ENCODE measurements around the gene REL. TPM values are rescaled to one million over a fixed set of nuclear protein-coding genes. Genes with fewer than 3 reads are reported as not detected.

Gene REL
- total RNA-seq, 1 experiment from 2014 or later: 10.0 TPM

- H3K36me3 ChIP-seq (ENCODE audit: control insufficient read depth, insufficient read depth, low read length): no peaks in the 10 kb centered on the region
- no peaks in the 10 kb centered on the region for H3K9me3 ChIP-seq (ENCODE audit: control insufficient read depth, insufficient read depth, low read depth, low read length)
- ChIA-PET CTCF (no interaction called here), POLR2A (no interaction called here)
- no peak for DNase-seq (ENCODE audit: low read depth, low spot score)
- no peak overlapping the region for H3K27ac ChIP-seq (ENCODE audit: low read length)
- peaks cover 24% of the 10 kb centered on the region for H3K27me3 ChIP-seq (ENCODE audit: control insufficient read depth, insufficient read depth, low read length)
- intact Hi-C loops (cut with micrococcal nuclease; ENCODE audit: unreplicated experiment): no loop called here
- in situ Hi-C loops (cut with HindIII; ENCODE audit: low pct_unique_long_range_greater_than_20kb, low sequenced_read_pairs): no loop called here
- H3K4me1 ChIP-seq (ENCODE audit: control insufficient read depth, insufficient read depth, low read length): no peaks in the 10 kb centered on the region
- no TSS peak for BruUV-seq (replicated peaks)
- ATAC-seq: no peak
- no peak for TF ChIP-seq CTCF (IDR thresholded peaks at IDR 0.05)
- no peak for TF ChIP-seq SIN3A (IDR thresholded peaks at IDR 0.05; ENCODE audit: borderline replicate concordance, insufficient read depth, low read depth, low read length)
- no peak for TF ChIP-seq REST (IDR thresholded peaks at IDR 0.05; ENCODE audit: insufficient read depth in 1 of 2, low read depth in 2 of 2, low read length in 1 of 2)
- no peak for TF ChIP-seq TCF7L2 (IDR thresholded peaks at IDR 0.05; ENCODE audit: low read depth, low read length)
- no peak for TF ChIP-seq POLR2AphosphoS5 (IDR thresholded peaks at IDR 0.05; ENCODE audit: low read depth, low read length)
- H3K4me3 ChIP-seq (ENCODE audit: low read depth in 2 of 2, low read length in 2 of 2): no peak overlapping the region
Observed at GRCh38 chr2:60832621-60833020, 48.8 kb upstream of the REL start.

- no peak for TF ChIP-seq CTCF (IDR thresholded peaks at IDR 0.05)
- no peak for TF ChIP-seq POLR2AphosphoS5 (IDR thresholded peaks at IDR 0.05; ENCODE audit: low read depth, low read length)
- TF ChIP-seq SIN3A (IDR thresholded peaks at IDR 0.05; ENCODE audit: borderline replicate concordance, insufficient read depth, low read depth, low read length): no peak
- TF ChIP-seq TCF7L2 (IDR thresholded peaks at IDR 0.05; ENCODE audit: low read depth, low read length): no peak
- no peak for TF ChIP-seq REST (IDR thresholded peaks at IDR 0.05; ENCODE audit: insufficient read depth in 1 of 2, low read depth in 2 of 2, low read length in 1 of 2)
- POLR2A ChIA-PET: no interaction called here
- intact Hi-C loops (cut with micrococcal nuclease; ENCODE audit: unreplicated experiment): no loop called here
Observed at GRCh38 chr2:60834270-60834717, 47.1 kb upstream of the REL start.

More at GRCh38 chr2:60834270-60834717, 47.1 kb upstream of the REL start:
- H3K4me3 ChIP-seq (ENCODE audit: low read depth in 2 of 2, low read length in 2 of 2): no peak overlapping the region
- H3K27me3 ChIP-seq (ENCODE audit: control insufficient read depth, insufficient read depth, low read length): peaks cover 24% of the 10 kb centered on the region
- ATAC-seq: no peak
- in situ Hi-C loops (cut with HindIII; ENCODE audit: low pct_unique_long_range_greater_than_20kb, low sequenced_read_pairs): no loop called here
- no peaks in the 10 kb centered on the region for H3K9me3 ChIP-seq (ENCODE audit: control insufficient read depth, insufficient read depth, low read depth, low read length)
- H3K4me1 ChIP-seq (ENCODE audit: control insufficient read depth, insufficient read depth, low read length): no peaks in the 10 kb centered on the region
- no TSS peak for BruUV-seq (replicated peaks)
- CTCF ChIA-PET: no interaction called here
- no peak for DNase-seq (ENCODE audit: low read depth, low spot score)
- no peaks in the 10 kb centered on the region for H3K36me3 ChIP-seq (ENCODE audit: control insufficient read depth, insufficient read depth, low read length)
- no peak overlapping the region for H3K27ac ChIP-seq (ENCODE audit: low read length)
